ENCODE results near the gene NEK3.
"Not testable (repeated sequence)": the region's sequence is repeated elsewhere in the genome, so short reads cannot be mapped to it uniquely, and the experiment has no call there.

NEK3 gene

GRCh38 chr13:52109116-52109670, 50.2 kb downstream of the NEK3 start:
- no peak for DNase-seq (ENCODE audit: extremely low spot score)
- ChIA-PET CTCF (no interaction called here), POLR2A (no interaction called here)
- no peak for TF ChIP-seq CTCF (IDR thresholded peaks at IDR 0.05; ENCODE audit: control extremely low read depth, extremely low read depth, low read depth, missing control alignments)

- POLR2A ChIA-PET: no interaction called here
Measured at GRCh38 chr13:52105841-52106240, 53.6 kb downstream of the NEK3 start.

GRCh38 chr13:52104624-52105023, 54.8 kb downstream of the NEK3 start:
- no peak for DNase-seq (ENCODE audit: extremely low spot score)
- CTCF ChIA-PET: interaction anchor here (1.2 to 3.6 kb wide), 2 partner anchors 22 to 102 kb away, joined by 3 to 19 read pairs; no protein-coding TSS in a partner anchor
- POLR2A ChIA-PET: no interaction called here
- no peak for TF ChIP-seq CTCF (IDR thresholded peaks at IDR 0.05; ENCODE audit: control extremely low read depth, extremely low read depth, low read depth, missing control alignments)

More at GRCh38 chr13:52105841-52106240, 53.6 kb downstream of the NEK3 start:
- no peak for DNase-seq (ENCODE audit: extremely low spot score)
- TF ChIP-seq CTCF (IDR thresholded peaks at IDR 0.05; ENCODE audit: control extremely low read depth, extremely low read depth, low read depth, missing control alignments): no peak
- CTCF ChIA-PET: no interaction called here

- DNase-seq (ENCODE audit: extremely low spot score): no peak
- CTCF ChIA-PET: interaction anchor here (3.6 kb wide), 1 partner anchor 24 kb away, joined by 19 read pairs; no protein-coding TSS in a partner anchor
- TF ChIP-seq CTCF (IDR thresholded peaks at IDR 0.05; ENCODE audit: control extremely low read depth, extremely low read depth, low read depth, missing control alignments): no peak
- POLR2A ChIA-PET: no interaction called here
Measured at GRCh38 chr13:52103386-52103785, 56.0 kb downstream of the NEK3 start.

GRCh38 chr13:52102423-52102822, 57.0 kb downstream of the NEK3 start:
- DNase-seq (ENCODE audit: extremely low spot score); POLR2A ChIA-PET: not testable (repeated sequence)
- CTCF ChIA-PET: interaction anchor here (1.0 to 3.6 kb wide), 2 partner anchors 19 to 25 kb away, joined by 3 to 19 read pairs; no protein-coding TSS in a partner anchor

GRCh38 chr13:52097197-52097596, 62.2 kb downstream of the NEK3 start:
- POLR2A ChIA-PET: no interaction called here
- TF ChIP-seq CTCF (IDR thresholded peaks at IDR 0.05; ENCODE audit: control extremely low read depth, extremely low read depth, low read depth, missing control alignments): no peak
- CTCF ChIA-PET: no interaction called here

GRCh38 chr13:52096748-52097147, 62.6 kb downstream of the NEK3 start:
- DNase-seq (ENCODE audit: extremely low spot score): no peak
- CTCF ChIA-PET: no interaction called here
- no peak for TF ChIP-seq CTCF (IDR thresholded peaks at IDR 0.05; ENCODE audit: control extremely low read depth, extremely low read depth, low read depth, missing control alignments)
- POLR2A ChIA-PET: no interaction called here

More at GRCh38 chr13:52097197-52097596, 62.2 kb downstream of the NEK3 start:
- no peak for DNase-seq (ENCODE audit: extremely low spot score)

Data from GM10248 (cell line).